NK-92 treated with Interleukin-12 subunit alpha and Interleukin-12 subunit beta, amount 100 ng/mL, for 24 hours (cell line): ENCODE data around the gene PSORS1C1.
"Not testable (repeated sequence)": the region's sequence is repeated elsewhere in the genome, so short reads cannot be mapped to it uniquely, and the experiment has no call there.

Source experiments
- DNase-seq: peaks from one replicate; lab custom pipeline; 2025; lab: John Stamatoyannopoulos, UW

PSORS1C1 gene

GRCh38 chr6:31158863-31159855 lies 44.6 kb downstream of the PSORS1C1 start:
- no peak for DNase-seq

GRCh38 chr6:31161216-31162126 lies 46.9 kb downstream of the PSORS1C1 start:
- DNase-seq: no peak

GRCh38 chr6:31162463-31163165 lies 48.0 kb downstream of the PSORS1C1 start:
- no peak for DNase-seq

GRCh38 chr6:31163922-31164321 lies 49.3 kb downstream of the PSORS1C1 start:
- no peak for DNase-seq

- DNase-seq: not testable (repeated sequence)
Measured at GRCh38 chr6:31164475-31165063, 50.0 kb downstream of the PSORS1C1 start.

GRCh38 chr6:31165064-31165832 lies 50.6 kb downstream of the PSORS1C1 start:
- DNase-seq: not testable (repeated sequence)

GRCh38 chr6:31165986-31166385 lies 51.4 kb downstream of the PSORS1C1 start:
- DNase-seq: no peak

GRCh38 chr6:31168606-31169005 lies 54.0 kb downstream of the PSORS1C1 start:
- no peak for DNase-seq

GRCh38 chr6:31169123-31169857 lies 54.7 kb downstream of the PSORS1C1 start:
- no peak for DNase-seq

- DNase-seq: not testable (repeated sequence)
Measured at GRCh38 chr6:31169858-31170599, 55.4 kb downstream of the PSORS1C1 start.

GRCh38 chr6:31170600-31170881 lies 55.9 kb downstream of the PSORS1C1 start, which contains the start of gene POU5F1:
TSS of gene POU5F1 (minus strand) at chr6:31170682. CDS start at chr6:31170620, 62 bp downstream.
- no peak for DNase-seq

- no peak for DNase-seq
Measured at GRCh38 chr6:31170987-31171671, 56.5 kb downstream of the PSORS1C1 start.

GRCh38 chr6:31171931-31172905 lies 57.6 kb downstream of the PSORS1C1 start:
- no peak for DNase-seq

GRCh38 chr6:31172973-31173384 lies 58.4 kb downstream of the PSORS1C1 start:
- no peak for DNase-seq

- no peak for DNase-seq
Measured at GRCh38 chr6:31173406-31173805, 58.8 kb downstream of the PSORS1C1 start.

GRCh38 chr6:31174378-31174777 lies 59.8 kb downstream of the PSORS1C1 start:
- no peak for DNase-seq

- no peak for DNase-seq
Measured at GRCh38 chr6:31175971-31176370, 61.4 kb downstream of the PSORS1C1 start.
